K562 (cell line): ENCODE data around the gene RPL22. TPM values are rescaled to one million over a fixed set of nuclear protein-coding genes. Genes with fewer than 3 reads are reported as not detected.

Source experiments
- ATAC-seq: fragments of 200-7000 bp; cut with Tn5 transposase; 3 replicates; pipeline ENCODE4 v1.9.1; 2020; ENCODE audit warnings: moderate library complexity
- BruUV-seq: library from RNA; stranded (reverse); fragments of 400-500 nt; replicated peaks from 2 replicates; lab custom pipeline; 2021; lab: Mats Ljungman, UMichigan
- CTCF ChIA-PET: fragments of 300-600 bp; formaldehyde crosslinking; extraction: SDS; loops from one replicate; lab custom pipeline; 2021; ENCODE audit warnings: low intra/inter-chr PET ratio; lab: Yijun Ruan, JAX
- POLR2A ChIA-PET: fragments of 300-600, 350-650 bp; sonication (Branson Sonifier 250); formaldehyde crosslinking; extraction: SDS; loops from one replicate; lab custom pipeline; 2021; ENCODE audit warnings: antibody characterized with exemption, inconsistent platforms; lab: Yijun Ruan, JAX
- DNase-seq, 4 experiments: peaks; one replicate each; pipeline versions ENCODE4 v3.0.0 to v3.0.0-alpha.2; 2011 to 2018; ENCODE audit warnings: low spot score in 3 of 4, mixed read lengths in 3 of 4; ENCODE audit errors: extremely low read depth in 1 of 4
- FAIRE-seq: peaks from 2 replicates; lab custom pipeline; 2011; peaks lifted over from hg19 to GRCh38; lab: Jason Lieb, UNC
- H2AFZ ChIP-seq: 2 replicates; pipeline ENCODE4 v1.6.0; 2011; ENCODE audit warnings: low read depth, low read length, control low read depth, inconsistent platforms
- H3K27ac ChIP-seq: fragments of 200-600 bp; 3 replicates; pipeline ENCODE4 v1.8.0; 2011; ENCODE audit warnings: low read depth, mild to moderate bottlenecking, control low read depth, inconsistent platforms, low read length, moderate library complexity, mixed read lengths; ENCODE audit errors: extremely low read depth
- H3K27me3 ChIP-seq, 2 experiments: fragments of 300-600 bp in 1 of 2; 2 replicates in 1 of 2; 3 replicates in 1 of 2; pipeline versions ENCODE4 v1.6.0 to v1.8.0; 2011; ENCODE audit warnings: inconsistent platforms in 2 of 2, low read length in 2 of 2, mild to moderate bottlenecking in 1 of 2, mixed read lengths in 1 of 2, moderate library complexity in 1 of 2; ENCODE audit not compliant: control insufficient read depth in 2 of 2, insufficient read depth in 2 of 2
- H3K36me3 ChIP-seq: fragments of 300-600 bp; 3 replicates; pipeline ENCODE4 v1.8.0; 2011; ENCODE audit warnings: mild to moderate bottlenecking, low read length, inconsistent platforms; ENCODE audit not compliant: control insufficient read depth, insufficient read depth
- H3K4me1 ChIP-seq, 2 experiments: fragments of 200-600 bp in 1 of 2; replicated peaks in 1 of 2; 2 replicates in 1 of 2; 3 replicates in 1 of 2; pipeline versions ENCODE4 v1.5.1 to v1.8.0; 2011; ENCODE audit warnings: inconsistent platforms in 2 of 2, low read length in 2 of 2, mild to moderate bottlenecking in 1 of 2, mixed read lengths in 1 of 2, moderate library complexity in 1 of 2; ENCODE audit not compliant: control insufficient read depth in 2 of 2, insufficient read depth in 2 of 2
- H3K4me2 ChIP-seq: 2 replicates; pipeline ENCODE4 v1.6.1; 2011; ENCODE audit warnings: low read length, control low read depth, inconsistent platforms, mixed read lengths; ENCODE audit not compliant: insufficient read depth
- H3K4me3 ChIP-seq: fragments of 200-600 bp; sonication (generic), shearing (Covaris generic); 2 replicates; pipeline ENCODE4 v1.5.1; 2016; ENCODE audit warnings: control low read depth, inconsistent platforms
- H3K79me2 ChIP-seq: fragments of 200-600 bp; 3 replicates; pipeline ENCODE4 v1.8.0; 2011; ENCODE audit warnings: low read length, inconsistent platforms; ENCODE audit not compliant: control insufficient read depth, insufficient read depth
- H3K9ac ChIP-seq, 2 experiments: 2 replicates each; pipeline versions ENCODE4 v1.6.0 to v1.6.1; 2011; ENCODE audit warnings: low read depth in 2 of 2, low read length in 2 of 2, control low read depth in 1 of 2, inconsistent platforms in 1 of 2, mild to moderate bottlenecking in 1 of 2, mixed read lengths in 1 of 2; ENCODE audit not compliant: insufficient read depth in 1 of 2
- H3K9me1 ChIP-seq: one replicate; pipeline ENCODE4 v1.6.0; 2011; ENCODE audit warnings: inconsistent platforms, mild to moderate bottlenecking, low read length, moderate library complexity; ENCODE audit not compliant: control insufficient read depth, insufficient read depth
- H3K9me3 ChIP-seq: replicated peaks from 2 replicates; pipeline ENCODE4 v1.5.1; 2011; ENCODE audit warnings: low read depth, low read length, inconsistent platforms; ENCODE audit not compliant: control insufficient read depth, insufficient read depth
- H4K20me1 ChIP-seq: replicated peaks from 2 replicates; pipeline ENCODE4 v1.6.1; 2011; ENCODE audit warnings: low read length, inconsistent platforms, mixed read lengths; ENCODE audit not compliant: control insufficient read depth, insufficient read depth
- BHLHE40 ChIP-seq: IDR thresholded peaks from 2 replicates; pipeline ENCODE4 v1.6.1; 2011; ENCODE audit warnings: low read length, improper control_type of control experiment
- CTCFL ChIP-seq: IDR thresholded peaks from 2 replicates; pipeline ENCODE4 v1.6.1; 2011; ENCODE audit warnings: borderline replicate concordance, low read depth, mild to moderate bottlenecking, moderate library complexity, low read length; ENCODE audit not compliant: insufficient read depth, poor library complexity, severe bottlenecking
- ZBTB7A ChIP-seq: IDR thresholded peaks from 2 replicates; pipeline ENCODE4 v1.6.1; 2011; ENCODE audit warnings: low read depth, mild to moderate bottlenecking, low read length, moderate library complexity, borderline replicate concordance; ENCODE audit not compliant: control insufficient read depth
- WGBS: fragments of 100-300 bp; shearing (Covaris generic); methylation state at CpG from one replicate; pipeline ENCODE4 v1.1.6; 2016; ENCODE audit warnings: low coverage, mixed read lengths; ENCODE audit not compliant: insufficient coverage; ENCODE audit errors: missing lambda C conversion rate; 5-methylcytosine and 5-hydroxymethylcytosine counted together
- in situ Hi-C: fragments of 300-500 bp; cut with MboI; formaldehyde crosslinking; loops from 4 replicates; pipeline ENCODE4 v1.15.0; 2018; ENCODE audit warnings: inconsistent platforms, mixed read lengths
- intact Hi-C: fragments of 100-400 bp; cut with micrococcal nuclease; formaldehyde crosslinking; loops from 2 replicates; pipeline ENCODE4 v1.14.2; 2022
- polyA plus RNA-seq, 8 experiments: library from polyadenylated mRNA; depleted of rRNA in 4 of 8; stranded (reverse) in 5 of 8; unstranded in 3 of 8; fragments of >200 nt; fragmentation: Nextera tagmentation in 2 of 8; fragmentation: Illumina TruSeq in 1 of 8; extraction: Ambion mirVana in 2 of 8; extraction: Trizol in 1 of 8; gene quantifications; 2 replicates each; pipeline versions ENCODE4 v1.2.1 to v1.2.3, GENCODE V29; 2011 to 2014; ENCODE audit warnings: inconsistent platforms in 1 of 8, missing spikeins in 1 of 8
- total RNA-seq, 7 experiments: library from RNA; depleted of rRNA in 6 of 7; stranded (reverse); fragments of >200 nt in 6 of 7; fragmentation: Illumina TruSeq in 2 of 7; extraction: Trizol in 2 of 7; gene quantifications; 2 replicates each; pipeline versions ENCODE4 v1.2.1 to v1.2.3, GENCODE V29; 2011 to 2021; ENCODE audit warnings: low replicate concordance in 1 of 7

Gene RPL22
- total and polyA plus RNA-seq, 9 of the 15 experiments (the other 6 are each of a cell fraction or from before 2014, with no cell fraction given): 467 to 1,165 (median 607) TPM

DNA sequence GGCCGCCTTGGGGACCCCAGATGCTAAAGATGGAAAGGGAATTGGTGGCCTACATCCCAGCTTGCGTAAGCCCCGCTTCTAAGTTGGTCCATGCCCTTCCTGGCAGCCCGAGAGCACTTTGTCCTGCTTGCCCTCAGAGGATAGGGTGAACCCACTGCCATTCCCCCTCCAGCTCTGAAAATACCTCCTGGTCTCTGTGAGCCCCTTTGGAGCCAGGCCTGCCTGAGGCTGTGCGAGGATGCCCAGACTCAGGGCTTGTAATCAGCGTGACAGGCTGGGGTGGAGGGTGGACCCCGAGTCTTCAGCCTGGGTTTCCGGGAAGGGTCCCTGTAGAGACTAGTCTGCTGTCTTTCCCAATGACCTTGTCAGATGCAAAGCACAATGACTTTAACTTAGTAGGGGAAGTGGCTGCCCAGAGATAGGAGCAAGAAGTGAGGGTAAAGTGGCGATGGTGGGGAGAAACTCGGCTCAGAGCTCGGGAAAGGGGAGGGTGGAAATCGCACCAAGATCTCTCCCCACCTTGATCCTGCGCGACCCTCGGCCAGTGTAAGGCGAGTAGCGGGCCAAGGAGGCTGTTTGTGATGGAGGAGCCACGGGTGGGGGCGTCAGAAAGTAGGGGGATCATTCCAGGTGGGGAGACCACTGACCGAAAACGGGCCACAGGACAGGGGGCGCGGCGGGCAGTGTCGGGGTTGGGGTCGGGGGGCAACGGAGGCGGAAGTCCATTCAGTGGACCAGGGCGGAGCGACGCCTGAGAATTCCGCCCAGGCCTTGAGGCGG is 41.9 kb upstream of the RPL22 start:
- POLR2A ChIA-PET: interaction anchor here (0.6 to 1.0 kb wide), 3 partner anchors 23 to 42 kb away, joined by 3 to 4 read pairs (median 3); partner anchors contain the start of gene RPL22
- intact Hi-C loops (no loop called here), in situ Hi-C loops (no loop called here)
- no peak overlapping the region for H3K27ac ChIP-seq
- no peak overlapping the region for H3K4me3 ChIP-seq
- 18% methylated on average over 30 of the region's 33 CpGs for WGBS
- no peaks in the 10 kb centered on the region for H3K9me3 ChIP-seq
- ATAC-seq (no peak), FAIRE-seq (no peak), DNase-seq (no peak)
- peaks cover 4 to 46% of the 10 kb centered on the region in 2 experiments; a peak in 4 of 5 replicates for H3K4me1 ChIP-seq
- H4K20me1 ChIP-seq: peaks cover 9% of the 10 kb centered on the region
- H3K9me1 ChIP-seq: no peaks in the 10 kb centered on the region
- CTCF ChIA-PET: interaction anchor here (0.6 kb wide), 1 partner anchor 136 kb away, joined by 3 read pairs; no protein-coding TSS in a partner anchor
- TF ChIP-seq CTCFL: no peak
- no peak for TF ChIP-seq BHLHE40
- TF ChIP-seq ZBTB7A: 0 out of 2 replicates have a peak, but pooled peaks have one; percentile 16
- H3K79me2 ChIP-seq: no peaks in the 10 kb centered on the region
- H3K9ac ChIP-seq: no peak overlapping the region; a peak in 1 of 4 replicates
- H3K4me2 ChIP-seq: no peak overlapping the region
- no peak overlapping the region for H2AFZ ChIP-seq
- peaks cover 35 to 47% of the 10 kb centered on the region in 2 experiments for H3K27me3 ChIP-seq
- H3K36me3 ChIP-seq: no peaks in the 10 kb centered on the region
- BruUV-seq: no TSS peak
